ENCODE results near the gene MEOX2.

GRCh38 chr7:15681631-15682030, 4.9 kb downstream of the MEOX2 start:
- TF ChIP-seq CTCF (IDR thresholded peaks at IDR 0.05; ENCODE audit: insufficient read depth, low read depth, low read length) (no peak), EZH2 (IDR thresholded peaks at IDR 0.05; ENCODE audit: insufficient read depth, low read length) (no peak)

Data from astrocyte (in vitro differentiated cells and primary cell).